Measurements from ENCODE around the gene ECHS1.

GRCh38 chr10:133337370-133337725, 35.8 kb downstream of the ECHS1 start:
- TF ChIP-seq CTCF (conservative IDR thresholded peaks at IDR 0.05) (no peak), EZH2 (IDR thresholded peaks at IDR 0.05; ENCODE audit: low read depth) (no peak)
